Measurements from ENCODE around the gene NOX4. TPM values are rescaled to one million over a fixed set of nuclear protein-coding genes. Genes with fewer than 3 reads are reported as not detected.

The NOX4 gene
- total and polyA plus RNA-seq, 2 donors (not counting 3 experiments of a cell fraction or from before 2014, with no cell fraction given), result 21.2 to 34.0 TPM

DNA sequence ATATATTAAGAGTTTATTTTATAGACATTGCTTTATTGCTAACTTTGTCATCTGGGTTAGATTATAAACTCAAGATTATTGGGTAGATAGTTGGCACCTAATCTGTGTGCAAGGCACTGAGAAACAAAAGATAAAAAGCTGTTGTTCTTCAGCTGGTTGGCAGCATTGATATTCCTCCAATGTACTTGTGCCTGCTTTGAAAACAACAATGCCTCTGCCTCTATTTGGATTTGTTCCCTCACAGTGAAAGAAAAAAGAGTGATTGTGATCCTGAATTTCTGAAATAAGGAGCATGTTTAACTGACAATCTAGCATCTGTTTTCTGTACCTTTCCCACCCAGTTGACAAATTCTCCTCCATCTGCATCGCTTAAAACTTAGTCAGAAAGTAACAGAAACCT is 215.2 kb downstream of the NOX4 start:
- no peaks in the 10 kb centered on the region for H3K9me1 ChIP-seq (replicated peaks; ENCODE audit: control insufficient read depth, extremely low read depth, insufficient read depth, low read length)
- no peak overlapping the region for H3K4me3 ChIP-seq (replicated peaks in 1 of 3; ENCODE audit: insufficient read depth in 1 of 3, low read depth in 1 of 3, low read length in 3 of 3)
- no peaks in the 10 kb centered on the region for H3K27me3 ChIP-seq (ENCODE audit: control insufficient read depth in 2 of 2, insufficient read depth in 2 of 2, low read length in 2 of 2)
- dilution Hi-C loops (cut with MboI; ENCODE audit: extremely low pct_ligation_motif_present, low sequenced_read_pairs) (no loop called here), intact Hi-C loops (cut with micrococcal nuclease) (no loop called here)
- BruUV-seq (replicated peaks), result no TSS peak
- TF ChIP-seq, protein P1, sequence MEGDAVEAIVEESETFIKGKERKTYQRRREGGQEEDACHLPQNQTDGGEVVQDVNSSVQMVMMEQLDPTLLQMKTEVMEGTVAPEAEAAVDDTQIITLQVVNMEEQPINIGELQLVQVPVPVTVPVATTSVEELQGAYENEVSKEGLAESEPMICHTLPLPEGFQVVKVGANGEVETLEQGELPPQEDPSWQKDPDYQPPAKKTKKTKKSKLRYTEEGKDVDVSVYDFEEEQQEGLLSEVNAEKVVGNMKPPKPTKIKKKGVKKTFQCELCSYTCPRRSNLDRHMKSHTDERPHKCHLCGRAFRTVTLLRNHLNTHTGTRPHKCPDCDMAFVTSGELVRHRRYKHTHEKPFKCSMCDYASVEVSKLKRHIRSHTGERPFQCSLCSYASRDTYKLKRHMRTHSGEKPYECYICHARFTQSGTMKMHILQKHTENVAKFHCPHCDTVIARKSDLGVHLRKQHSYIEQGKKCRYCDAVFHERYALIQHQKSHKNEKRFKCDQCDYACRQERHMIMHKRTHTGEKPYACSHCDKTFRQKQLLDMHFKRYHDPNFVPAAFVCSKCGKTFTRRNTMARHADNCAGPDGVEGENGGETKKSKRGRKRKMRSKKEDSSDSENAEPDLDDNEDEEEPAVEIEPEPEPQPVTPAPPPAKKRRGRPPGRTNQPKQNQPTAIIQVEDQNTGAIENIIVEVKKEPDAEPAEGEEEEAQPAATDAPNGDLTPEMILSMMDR (IDR thresholded peaks at IDR 0.05; ENCODE audit: extremely low read depth in 1 of 2, insufficient read depth in 1 of 2, low read depth in 1 of 2, low read length in 2 of 2), result no peak
- TF ChIP-seq JUN (IDR thresholded peaks at IDR 0.05; ENCODE audit: borderline replicate concordance, insufficient read depth, insufficient read length, low read depth), result no peak
- no peak for TF ChIP-seq MYC (IDR thresholded peaks at IDR 0.05; ENCODE audit: low read depth, low read length)
- TF ChIP-seq POLR2A (IDR thresholded peaks at IDR 0.05; ENCODE audit: low read depth, low read length), result no peak
- TF ChIP-seq EZH2 (IDR thresholded peaks at IDR 0.05; ENCODE audit: borderline replicate concordance, low read depth, low read length, severe bottlenecking), result no peak
- no peak for TF ChIP-seq GATA2 (IDR thresholded peaks at IDR 0.05; ENCODE audit: insufficient read depth, insufficient read length, low read depth, low read length)
- TF ChIP-seq, protein P2, sequence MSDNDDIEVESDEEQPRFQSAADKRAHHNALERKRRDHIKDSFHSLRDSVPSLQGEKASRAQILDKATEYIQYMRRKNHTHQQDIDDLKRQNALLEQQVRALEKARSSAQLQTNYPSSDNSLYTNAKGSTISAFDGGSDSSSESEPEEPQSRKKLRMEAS (IDR thresholded peaks at IDR 0.05; ENCODE audit: insufficient read depth, insufficient read length), result no peak
- no peak for TF ChIP-seq POLR2AphosphoS5 (IDR thresholded peaks at IDR 0.05; ENCODE audit: insufficient read depth, low read depth, low read length)
- no peak for TF ChIP-seq FOS (IDR thresholded peaks at IDR 0.05; ENCODE audit: borderline replicate concordance, insufficient read depth, low read length)
- POLR2A ChIA-PET, result no interaction called here
- H3K4me2 ChIP-seq (ENCODE audit: insufficient read depth, low read length), result no peak overlapping the region
- no peak overlapping the region for H3K27ac ChIP-seq (ENCODE audit: insufficient read depth, low read depth, low read length)
- no peaks in the 10 kb centered on the region for H3K79me2 ChIP-seq (ENCODE audit: control insufficient read depth, insufficient read depth, low read length)
- H3K9ac ChIP-seq (replicated peaks; ENCODE audit: extremely low read depth, insufficient read depth, low read length), result no peak overlapping the region
- H3K36me3 ChIP-seq (ENCODE audit: control insufficient read depth in 2 of 2, extremely low read depth in 1 of 2, insufficient read depth in 2 of 2, low read length in 2 of 2), result no peaks in the 10 kb centered on the region
- H3K9me3 ChIP-seq (replicated peaks; ENCODE audit: control insufficient read depth, insufficient read depth, low read length), result no peaks in the 10 kb centered on the region
- DNase-seq (ENCODE audit: low read depth, low spot score), result no peak
- H2AFZ ChIP-seq (ENCODE audit: low read depth, low read length), result no peak overlapping the region
- no peaks in the 10 kb centered on the region for H3K4me1 ChIP-seq (ENCODE audit: control insufficient read depth, extremely low read depth, insufficient read depth, low read length)
- CTCF ChIA-PET, result no interaction called here
- no peak for FAIRE-seq
- H4K20me1 ChIP-seq (replicated peaks; ENCODE audit: control insufficient read depth, extremely low read depth, insufficient read depth, low read length), result no peaks in the 10 kb centered on the region

Other genes starting within 250 kb of the NOX4 start
- gene TRIM77, start 218.9 kb upstream of the NOX4 start, total RNA-seq, result not detected in 2 replicates
- gene TRIM77, start 218.9 kb upstream of the NOX4 start, polyA plus RNA-seq, result not detected in 2 replicates